Measurements from ENCODE around the gene RDH13.
"Not testable (repeated sequence)": the region's sequence is repeated elsewhere in the genome, so short reads cannot be mapped to it uniquely, and the experiment has no call there.

The RDH13 gene

DNA sequence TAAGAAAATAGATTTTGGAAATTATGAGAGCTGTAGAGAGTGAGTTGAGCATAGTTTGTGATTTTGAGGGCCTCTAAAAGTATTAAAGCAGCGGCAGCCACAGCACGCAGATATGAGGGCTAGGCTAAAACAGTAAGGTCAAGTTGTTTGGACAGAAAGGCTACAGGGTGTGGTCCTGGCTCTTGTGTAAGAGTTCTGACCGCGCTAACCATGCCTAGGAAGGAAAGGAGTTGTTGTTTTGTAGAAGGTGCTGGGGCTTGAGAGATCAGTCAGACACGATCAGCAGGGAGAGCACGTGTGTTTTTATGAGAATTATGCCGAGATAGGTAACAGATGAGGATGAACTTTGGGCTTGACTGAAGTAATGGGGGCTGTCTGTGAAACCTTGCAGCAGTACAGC, 54.2 kb downstream of the RDH13 start:
- not testable (repeated sequence) for DNase-seq

DNA sequence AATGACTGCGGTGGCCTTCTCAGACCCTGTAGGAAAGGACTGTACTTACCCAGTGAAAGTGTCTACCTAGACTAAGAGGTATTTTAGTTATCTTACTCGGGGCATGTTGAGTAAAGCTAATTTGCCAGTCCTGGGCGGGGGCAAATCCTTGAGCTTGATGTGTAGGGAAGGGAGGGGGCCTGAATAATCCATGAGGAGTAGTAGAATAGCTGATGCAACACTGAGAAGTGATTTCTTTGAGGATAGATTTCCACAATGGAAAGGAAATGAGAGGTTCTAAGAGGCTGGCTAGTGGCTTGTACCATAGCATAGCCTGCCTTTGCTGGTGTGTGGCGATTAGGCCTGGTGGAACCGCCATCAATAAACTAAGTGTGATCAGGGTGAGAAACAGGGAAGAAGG, 54.8 kb downstream of the RDH13 start:
- not testable (repeated sequence) for DNase-seq

DNA sequence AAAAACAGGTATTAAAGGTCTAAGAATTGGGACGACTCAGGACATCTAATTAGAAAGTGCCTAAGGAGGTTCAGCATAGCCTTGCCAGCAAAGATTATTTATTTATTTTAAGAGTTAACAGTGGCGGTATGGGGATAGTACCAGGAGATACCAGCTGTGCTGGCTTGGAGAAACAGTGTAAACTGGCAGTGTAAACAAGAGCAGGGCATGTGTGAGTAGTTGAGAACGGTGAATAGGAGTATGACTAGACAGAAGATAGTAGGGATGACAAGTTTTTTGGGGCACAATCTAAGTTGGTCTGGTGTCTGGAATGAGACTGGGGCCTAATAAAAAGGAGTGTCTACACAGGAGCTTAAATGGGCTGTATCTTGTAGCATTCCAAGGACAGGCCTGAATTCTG, 55.4 kb downstream of the RDH13 start:
- not testable (repeated sequence) for DNase-seq

DNA sequence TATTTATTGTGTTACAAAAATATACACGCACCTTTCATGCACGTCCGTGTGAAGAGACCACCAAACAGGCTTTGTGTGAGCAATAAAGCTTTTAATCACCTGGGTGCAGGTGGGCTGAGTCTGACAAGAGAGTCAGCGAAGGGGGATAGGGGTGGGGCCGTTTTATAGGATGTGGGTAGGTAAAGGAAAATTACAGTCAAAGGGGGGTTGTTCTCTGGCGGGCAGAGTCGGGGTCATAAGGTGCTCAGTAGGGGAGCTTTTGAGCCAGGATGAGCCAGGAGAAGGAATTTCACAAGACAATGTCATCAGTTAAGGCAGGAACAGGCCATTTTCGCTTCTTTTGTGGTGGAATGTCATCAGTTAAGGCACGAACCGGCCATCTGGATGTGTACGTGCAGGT, 56.2 kb downstream of the RDH13 start:
- not testable (repeated sequence) for DNase-seq

DNA sequence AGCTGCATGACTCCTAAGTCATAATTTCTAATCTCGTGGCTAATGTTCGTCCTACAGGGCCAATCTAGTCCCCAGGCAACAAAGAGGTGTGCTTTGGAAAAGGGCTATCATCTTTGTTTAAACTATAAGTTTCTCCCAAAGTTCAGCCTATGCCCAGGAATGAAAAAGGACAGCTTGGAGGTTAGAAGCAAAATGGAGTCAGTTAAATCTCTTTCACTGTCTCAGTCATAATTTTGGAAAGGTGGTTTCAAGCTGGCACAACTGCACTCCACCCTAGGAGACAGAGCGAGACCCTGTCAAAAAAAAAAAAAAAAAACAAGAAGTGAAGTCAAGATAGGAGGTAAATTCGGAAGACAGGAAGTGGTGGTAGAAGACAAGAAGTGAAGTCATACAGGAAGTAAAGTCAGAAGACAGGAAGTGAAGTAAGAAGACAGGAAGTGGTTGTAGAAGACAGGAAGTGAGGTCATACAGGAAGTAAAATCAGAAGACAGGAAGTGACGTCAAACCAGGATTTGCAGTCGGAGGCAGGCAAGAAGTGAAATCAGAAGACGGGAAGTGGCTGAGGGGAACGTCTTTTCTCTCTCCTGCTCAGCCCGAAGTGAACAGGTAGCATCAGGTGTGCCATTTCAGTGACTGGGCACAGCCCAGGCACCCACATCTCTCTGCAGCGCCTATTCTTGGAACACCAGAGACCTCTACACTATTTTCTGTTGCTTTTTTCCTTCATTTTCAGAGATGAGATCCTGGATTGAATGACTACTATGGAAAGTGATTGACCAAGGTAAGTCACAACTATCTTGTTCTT, 57.1 kb downstream of the RDH13 start:
- DNase-seq, result peak; percentile 88

DNA sequence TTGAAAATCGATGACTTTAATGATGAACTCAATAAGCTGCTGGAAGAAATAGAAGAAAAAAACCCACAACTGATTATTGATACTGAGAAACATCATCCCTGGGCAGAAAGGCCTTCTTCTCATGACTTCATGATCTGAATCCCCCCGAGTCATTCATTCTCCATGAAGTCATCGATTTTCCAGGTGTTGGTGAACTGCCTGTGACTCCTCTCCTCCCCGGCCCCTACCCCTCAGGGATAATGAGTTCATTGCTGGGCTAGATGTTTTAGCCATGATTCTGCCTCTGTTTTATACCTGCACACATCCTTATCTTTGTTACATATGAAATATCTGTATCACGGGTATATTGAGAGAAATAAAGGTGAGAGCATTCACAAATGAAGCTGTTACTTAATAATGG, 62.2 kb downstream of the RDH13 start:
- DNase-seq, result no peak

DNA sequence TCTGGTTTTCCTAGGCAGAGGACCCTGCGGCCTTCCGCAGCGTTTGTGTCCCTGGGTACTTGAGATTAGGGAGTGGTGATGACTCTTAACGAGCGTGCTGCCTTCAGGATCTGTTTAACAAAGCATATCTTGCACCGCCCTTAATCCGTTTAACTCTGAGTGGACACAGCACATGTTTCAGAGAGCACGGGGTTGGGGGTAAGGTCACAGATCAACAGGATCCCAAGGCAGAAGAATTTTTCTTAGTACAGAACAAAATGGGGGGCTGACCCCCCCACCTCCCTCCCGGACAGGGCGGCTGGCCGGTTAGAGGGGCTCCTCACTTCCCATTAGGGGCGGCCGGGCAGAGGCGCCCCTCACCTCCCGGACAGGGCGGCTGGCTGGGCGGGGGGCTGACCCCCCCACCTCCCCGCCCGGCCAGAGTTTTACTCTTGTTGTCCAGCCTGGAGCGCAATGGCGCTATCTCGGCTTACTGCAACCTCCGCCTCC, 64.2 kb downstream of the RDH13 start:
- DNase-seq, result not testable (repeated sequence)

DNA sequence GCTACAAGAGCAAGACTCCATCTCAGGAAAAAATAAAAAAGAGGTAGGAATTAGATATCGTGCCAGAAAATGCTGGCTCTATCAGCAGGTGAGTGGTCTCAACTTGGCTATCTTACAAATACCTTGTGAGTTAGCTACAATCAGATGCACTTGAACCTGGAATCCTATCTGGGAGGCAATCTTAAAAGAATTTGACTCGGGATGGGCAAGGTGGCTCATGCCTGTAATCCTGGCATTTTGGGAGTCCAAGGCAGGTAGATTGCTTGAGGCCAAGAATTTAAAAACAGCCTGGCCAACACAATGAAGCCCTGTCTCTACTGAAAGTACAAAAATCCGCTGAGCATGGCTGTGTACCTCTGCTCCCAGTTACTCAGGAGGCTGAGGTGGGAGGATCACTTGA, 67.4 kb downstream of the RDH13 start:
- no peak for DNase-seq
